Uterus (tissue), 4 donors: ENCODE measurements around the gene WDR43. TPM values are rescaled to one million over a fixed set of nuclear protein-coding genes. Genes with fewer than 3 reads are reported as not detected.

Source experiments
- DNase-seq, 2 donors: peaks; one replicate each; pipeline ENCODE4 v3.0.0-alpha.2; 2019 to 2020
- H3K27ac ChIP-seq, 2 donors: fragments of 200-600 bp; sonication (generic); 1 replicate in 1 of 2; 2 replicates in 1 of 2; pipeline ENCODE4 v1.5.1; 2016 to 2018
- H3K27me3 ChIP-seq, 2 donors: fragments of 200-600 bp; sonication (generic); one replicate each; pipeline ENCODE4 v1.5.1; 2018 to 2019; ENCODE audit warnings: control low read depth in 1 of 2
- H3K36me3 ChIP-seq, 2 donors: fragments of 200-600 bp; sonication (generic); one replicate each; pipeline ENCODE4 v1.5.1; 2019; ENCODE audit warnings: control low read depth in 1 of 2
- H3K4me1 ChIP-seq, 2 donors: fragments of 200-600 bp; sonication (generic); one replicate each; pipeline ENCODE4 v1.5.1; 2018 to 2019; ENCODE audit warnings: control low read depth in 1 of 2
- H3K4me3 ChIP-seq, 2 donors: fragments of 200-600 bp; sonication (generic); 1 replicate in 1 of 2; 2 replicates in 1 of 2; pipeline ENCODE4 v1.5.1; 2018 to 2019; ENCODE audit warnings: mild to moderate bottlenecking in 1 of 2
- H3K9me3 ChIP-seq, 2 donors: fragments of 200-600 bp; sonication (generic); one replicate each; pipeline ENCODE4 v1.5.1; 2019; ENCODE audit warnings: control low read depth in 1 of 2
- CTCF ChIP-seq, 4 experiments: fragments of 200-600 bp in 2 of 4; fragments of 450-650 bp in 2 of 4; sonication (generic) in 2 of 4; IDR thresholded peaks; one replicate each; pipeline ENCODE4 v1.5.1; 2016 to 2019; ENCODE audit warnings: antibody characterized with exemption in 4 of 4, mild to moderate bottlenecking in 2 of 4, moderate library complexity in 1 of 4
- POLR2A ChIP-seq, 2 donors: fragments of 450-650 bp; IDR thresholded peaks; one replicate each; pipeline ENCODE4 v1.6.1; 2016; ENCODE audit warnings: antibody characterized with exemption in 2 of 2, mild to moderate bottlenecking in 1 of 2, moderate library complexity in 1 of 2
- intact Hi-C: fragments of 100-400 bp; cut with DNase I; formaldehyde crosslinking; loops from one replicate; pipeline ENCODE4 v1.15.1; 2023; ENCODE audit warnings: low total_unique reads
- total RNA-seq, 4 donors: library from RNA; depleted of rRNA in 3 of 4; stranded (reverse); fragments of >200 nt in 3 of 4; gene quantifications; one replicate each; pipeline versions ENCODE4 v1.1.0 to v1.2.4, GENCODE V29; 2014 to 2023
- donor health status: DM: yes; HTN: yes; CAD: no.

WDR43 gene
- total RNA-seq, 4 donors from 2014 or later = 42.9 to 82.2 (median 74.6) TPM

DNA sequence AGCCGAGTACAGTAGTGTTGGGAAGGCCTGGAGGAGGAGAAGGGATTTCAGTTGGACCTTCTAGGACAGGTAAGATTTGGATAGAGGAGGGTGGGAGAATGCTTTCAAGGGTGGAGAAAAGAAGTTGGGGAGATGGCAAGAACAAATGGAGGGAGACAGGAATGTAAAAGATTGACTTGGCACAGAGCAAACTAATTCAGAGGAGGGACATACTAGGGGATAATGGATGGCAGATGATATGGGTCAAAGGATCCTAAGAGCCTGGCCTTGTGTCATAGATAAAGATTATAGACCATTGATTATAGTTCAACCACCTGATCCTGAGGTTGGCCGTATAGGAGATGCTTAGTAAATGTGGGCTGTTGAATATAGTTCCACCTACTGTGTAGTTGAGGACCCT, 12.4 kb downstream of the WDR43 start:
- Histone ChIP-seq H3K27me3 (no peaks in the 10 kb centered on the region), H3K27ac (no peak overlapping the region), H3K9me3 (no peaks in the 10 kb centered on the region), H3K36me3 (no peaks in the 10 kb centered on the region), H3K4me1 (no peaks in the 10 kb centered on the region), H3K4me3 (no peak overlapping the region)
- intact Hi-C loops = no loop called here
- DNase-seq = no peak
- TF ChIP-seq POLR2A (IDR thresholded peaks at IDR 0.05) = no peak
- no peak for TF ChIP-seq CTCF (IDR thresholded peaks at IDR 0.05)

DNA sequence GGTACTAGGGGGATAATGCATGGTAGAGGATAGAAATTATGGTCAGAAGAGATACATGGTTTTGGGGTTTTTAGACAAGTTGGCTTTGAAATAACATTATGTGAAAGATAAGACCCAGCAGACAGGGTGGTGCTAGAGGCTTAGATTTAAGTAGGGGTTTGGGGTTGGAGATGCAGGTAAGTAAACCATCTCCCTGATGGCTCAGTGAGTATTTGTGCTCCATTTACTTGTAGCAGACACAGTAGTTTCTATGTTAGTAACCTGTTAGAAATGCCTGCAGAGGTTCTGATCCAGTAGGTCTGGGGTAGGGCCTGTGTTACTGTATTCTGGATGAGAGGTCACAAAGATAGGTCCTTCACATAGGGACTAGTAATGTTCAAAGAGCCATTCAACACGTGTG, 13.7 kb downstream of the WDR43 start:
- H3K4me3 ChIP-seq = no peak overlapping the region
- intact Hi-C loops = no loop called here
- H3K9me3 ChIP-seq = no peaks in the 10 kb centered on the region
- H3K36me3 ChIP-seq = no peaks in the 10 kb centered on the region
- H3K4me1 ChIP-seq = no peaks in the 10 kb centered on the region
- DNase-seq = no peak
- no peak overlapping the region for H3K27ac ChIP-seq
- no peaks in the 10 kb centered on the region for H3K27me3 ChIP-seq
- TF ChIP-seq CTCF (IDR thresholded peaks at IDR 0.05) = no peak
- no peak for TF ChIP-seq POLR2A (IDR thresholded peaks at IDR 0.05)

- Histone ChIP-seq H3K27ac (no peak overlapping the region), H3K27me3 (no peaks in the 10 kb centered on the region), H3K4me3 (no peak overlapping the region), H3K36me3 (no peaks in the 10 kb centered on the region), H3K9me3 (no peaks in the 10 kb centered on the region), H3K4me1 (no peaks in the 10 kb centered on the region)
- no peak for TF ChIP-seq CTCF (IDR thresholded peaks at IDR 0.05)
- TF ChIP-seq POLR2A (IDR thresholded peaks at IDR 0.05) = no peak
- intact Hi-C loops = no loop called here
- no peak for DNase-seq
These were observed 15.3 kb downstream of the WDR43 start for GRCh38 chr2:28909655-28910353.

- Histone ChIP-seq H3K4me3 (no peak overlapping the region), H3K9me3 (no peaks in the 10 kb centered on the region), H3K27me3 (no peaks in the 10 kb centered on the region), H3K36me3 (no peaks in the 10 kb centered on the region), H3K4me1 (no peaks in the 10 kb centered on the region), H3K27ac (no peak overlapping the region)
- TF ChIP-seq CTCF (IDR thresholded peaks at IDR 0.05) (no peak), POLR2A (IDR thresholded peaks at IDR 0.05) (no peak)
- intact Hi-C loops = no loop called here
- DNase-seq = no peak
These were observed 21.5 kb downstream of the WDR43 start for GRCh38 chr2:28915939-28916338.

GRCh38 chr2:28926847-28927246, 32.4 kb downstream of the WDR43 start:
- Histone ChIP-seq H3K9me3 (no peaks in the 10 kb centered on the region), H3K27ac (no peak overlapping the region), H3K36me3 (no peaks in the 10 kb centered on the region), H3K4me3 (no peak overlapping the region), H3K27me3 (no peaks in the 10 kb centered on the region), H3K4me1 (no peaks in the 10 kb centered on the region)
- DNase-seq = no peak
- no peak for TF ChIP-seq POLR2A (IDR thresholded peaks at IDR 0.05)
- TF ChIP-seq CTCF (IDR thresholded peaks at IDR 0.05) = no peak
- intact Hi-C loops = no loop called here
